ENCODE data around the gene MACROD2. TPM values are rescaled to one million over a fixed set of nuclear protein-coding genes. Genes with fewer than 3 reads are reported as not detected.
"Not testable (repeated sequence)": the region's sequence is repeated elsewhere in the genome, so short reads cannot be mapped to it uniquely, and the experiment has no call there.

The MACROD2 gene
- total RNA-seq, 1 donor from 2014 or later = 78.2 TPM

DNA sequence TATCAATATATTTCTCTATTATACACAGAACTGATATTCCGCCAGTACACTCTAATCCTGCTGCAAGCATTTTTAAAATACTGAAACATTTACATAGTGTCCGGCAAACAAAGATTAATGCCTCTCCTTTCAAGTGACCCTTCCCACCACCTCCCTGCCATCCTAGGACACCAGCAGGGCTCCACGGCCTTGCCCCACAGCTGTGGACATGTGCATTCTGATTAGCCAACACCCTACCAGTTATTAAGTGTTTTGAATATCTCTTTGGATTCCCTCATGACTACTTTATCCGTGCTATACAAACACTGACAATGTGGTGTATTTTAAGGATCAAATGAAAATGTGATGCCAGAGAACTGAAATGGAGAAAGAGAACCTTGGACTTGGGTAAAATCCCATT is 1962.8 kb downstream of the MACROD2 start:
- DNase-seq = no peak
- Histone ChIP-seq H3K4me3 (no peak overlapping the region), H3K9me3 (no peaks in the 10 kb centered on the region), H3K27ac (no peak overlapping the region), H3K36me3 (no peaks in the 10 kb centered on the region), H3K27me3 (no peaks in the 10 kb centered on the region), H3K4me1 (no peaks in the 10 kb centered on the region)
- no peak for ATAC-seq
- intact Hi-C loops (cut with DNase I) = no loop called here
- TF ChIP-seq, protein P1, sequence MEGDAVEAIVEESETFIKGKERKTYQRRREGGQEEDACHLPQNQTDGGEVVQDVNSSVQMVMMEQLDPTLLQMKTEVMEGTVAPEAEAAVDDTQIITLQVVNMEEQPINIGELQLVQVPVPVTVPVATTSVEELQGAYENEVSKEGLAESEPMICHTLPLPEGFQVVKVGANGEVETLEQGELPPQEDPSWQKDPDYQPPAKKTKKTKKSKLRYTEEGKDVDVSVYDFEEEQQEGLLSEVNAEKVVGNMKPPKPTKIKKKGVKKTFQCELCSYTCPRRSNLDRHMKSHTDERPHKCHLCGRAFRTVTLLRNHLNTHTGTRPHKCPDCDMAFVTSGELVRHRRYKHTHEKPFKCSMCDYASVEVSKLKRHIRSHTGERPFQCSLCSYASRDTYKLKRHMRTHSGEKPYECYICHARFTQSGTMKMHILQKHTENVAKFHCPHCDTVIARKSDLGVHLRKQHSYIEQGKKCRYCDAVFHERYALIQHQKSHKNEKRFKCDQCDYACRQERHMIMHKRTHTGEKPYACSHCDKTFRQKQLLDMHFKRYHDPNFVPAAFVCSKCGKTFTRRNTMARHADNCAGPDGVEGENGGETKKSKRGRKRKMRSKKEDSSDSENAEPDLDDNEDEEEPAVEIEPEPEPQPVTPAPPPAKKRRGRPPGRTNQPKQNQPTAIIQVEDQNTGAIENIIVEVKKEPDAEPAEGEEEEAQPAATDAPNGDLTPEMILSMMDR (IDR thresholded peaks at IDR 0.05) = no peak

DNA sequence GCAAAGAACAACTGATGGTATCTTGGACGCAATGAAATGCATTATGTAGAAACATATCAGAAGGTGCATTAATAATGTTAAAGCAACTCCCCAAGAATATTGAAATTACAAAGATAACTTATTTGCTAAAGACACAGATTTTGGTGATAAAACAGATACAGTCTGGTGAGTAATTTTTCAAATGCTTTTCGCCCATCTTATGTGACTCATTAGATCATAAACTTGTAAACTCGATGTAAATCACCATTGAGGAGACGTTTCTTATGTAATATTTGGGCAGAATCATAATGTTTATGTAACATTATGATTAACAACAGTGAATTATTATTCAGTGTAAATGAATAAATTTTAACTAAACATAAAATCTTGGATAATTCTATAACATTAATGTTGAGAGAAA is 1969.8 kb downstream of the MACROD2 start:
- no peaks in the 10 kb centered on the region for H3K9me3 ChIP-seq
- intact Hi-C loops (cut with DNase I) = no loop called here
- DNase-seq = no peak
- no peak for ATAC-seq
- TF ChIP-seq, protein P1 (IDR thresholded peaks at IDR 0.05) = no peak
- no peak overlapping the region for H3K27ac ChIP-seq
- no peaks in the 10 kb centered on the region for H3K27me3 ChIP-seq
- H3K36me3 ChIP-seq = no peaks in the 10 kb centered on the region
- no peaks in the 10 kb centered on the region for H3K4me1 ChIP-seq
- H3K4me3 ChIP-seq = no peak overlapping the region

DNA sequence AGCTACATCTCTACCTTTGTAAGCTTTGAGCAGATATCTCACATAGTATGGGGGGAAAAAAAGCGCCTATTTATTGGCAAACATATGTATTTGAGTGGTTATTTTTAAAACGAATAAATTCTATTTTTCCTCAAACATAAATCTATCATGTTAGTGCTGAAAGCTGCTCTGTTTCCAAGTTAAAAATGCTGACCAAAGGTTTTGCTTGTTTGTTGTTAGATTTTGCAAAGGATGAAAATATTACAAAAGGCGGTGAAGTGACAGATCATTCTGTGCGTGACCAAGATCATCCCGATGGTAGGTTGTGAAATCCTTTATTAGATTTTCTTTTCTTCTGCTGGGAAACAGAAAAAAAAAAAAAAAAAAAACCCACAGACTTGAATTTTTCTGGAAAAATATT is 1972.0 kb downstream of the MACROD2 start:
- Histone ChIP-seq H3K27me3 (no peaks in the 10 kb centered on the region), H3K4me3 (no peak overlapping the region), H3K9me3 (no peaks in the 10 kb centered on the region), H3K27ac (no peak overlapping the region), H3K36me3 (no peaks in the 10 kb centered on the region), H3K4me1 (no peaks in the 10 kb centered on the region)
- intact Hi-C loops (cut with DNase I) = no loop called here
- DNase-seq (no peak), ATAC-seq (no peak)
- TF ChIP-seq, protein P1 (IDR thresholded peaks at IDR 0.05) = no peak

DNA sequence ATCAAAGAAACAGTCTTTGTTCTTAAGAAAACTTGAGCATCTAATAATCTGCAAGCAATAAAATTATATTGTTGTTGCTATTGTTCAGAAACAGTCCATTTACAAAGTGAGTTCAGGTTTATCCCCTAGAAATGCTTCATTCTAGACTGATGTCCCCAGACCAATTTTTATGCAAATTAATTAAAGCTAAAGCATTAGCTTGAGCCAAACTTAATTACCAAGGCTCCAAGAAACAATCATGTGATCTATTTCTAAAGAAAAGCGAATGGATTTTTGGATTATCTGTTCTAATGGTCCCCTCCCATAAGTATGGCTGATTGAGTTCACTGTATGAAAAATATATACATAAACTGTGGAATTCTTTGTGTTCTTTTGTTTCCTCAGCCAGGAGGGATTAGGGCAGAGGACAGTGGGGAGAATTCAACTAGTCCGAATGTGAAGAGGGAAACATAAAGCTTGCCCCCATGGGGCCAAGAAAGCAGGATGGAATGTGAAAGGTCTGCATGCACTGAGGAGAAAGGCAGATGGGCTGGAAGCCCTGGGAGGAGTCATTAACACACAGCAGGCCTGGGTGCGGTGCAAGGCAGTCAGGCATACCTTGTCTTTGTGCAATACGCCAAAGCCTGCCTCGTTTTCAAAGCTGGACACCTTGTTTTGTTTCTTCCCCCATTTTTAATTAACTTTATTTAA is 1980.9 kb downstream of the MACROD2 start:
- Histone ChIP-seq H3K4me1 (no peaks in the 10 kb centered on the region), H3K4me3 (no peak overlapping the region), H3K9me3 (no peaks in the 10 kb centered on the region), H3K36me3 (no peaks in the 10 kb centered on the region), H3K27ac (no peak overlapping the region), H3K27me3 (no peaks in the 10 kb centered on the region)
- intact Hi-C loops (cut with DNase I) = no loop called here
- ATAC-seq (no peak), DNase-seq (no peak)
- TF ChIP-seq, protein P1 (IDR thresholded peaks at IDR 0.05) = no peak

DNA sequence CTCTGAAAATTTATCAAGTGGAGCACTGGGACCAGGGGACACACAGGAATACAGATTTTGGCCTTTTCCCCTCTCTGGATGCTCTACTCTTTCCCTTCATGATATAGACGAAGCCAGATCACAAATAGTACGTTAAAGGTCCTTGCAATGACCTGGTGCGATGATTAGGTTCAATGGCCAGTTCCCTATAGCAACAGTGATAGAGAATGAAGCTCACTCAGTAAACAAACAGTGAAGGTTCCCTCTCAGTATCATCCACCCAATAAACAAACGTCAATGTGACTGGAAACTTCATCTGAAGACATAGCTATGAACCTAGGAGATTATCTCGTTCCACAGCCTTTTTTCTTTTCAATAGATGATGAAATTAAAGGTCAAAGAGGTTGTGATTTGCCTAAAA is 1981.7 kb downstream of the MACROD2 start:
- DNase-seq = no peak
- TF ChIP-seq, protein P1 (IDR thresholded peaks at IDR 0.05) = no peak
- H3K4me3 ChIP-seq = no peak overlapping the region
- no peaks in the 10 kb centered on the region for H3K9me3 ChIP-seq
- no peak for ATAC-seq
- intact Hi-C loops (cut with DNase I) = no loop called here
- no peak overlapping the region for H3K27ac ChIP-seq
- no peaks in the 10 kb centered on the region for H3K36me3 ChIP-seq
- H3K27me3 ChIP-seq = no peaks in the 10 kb centered on the region
- no peaks in the 10 kb centered on the region for H3K4me1 ChIP-seq

DNA sequence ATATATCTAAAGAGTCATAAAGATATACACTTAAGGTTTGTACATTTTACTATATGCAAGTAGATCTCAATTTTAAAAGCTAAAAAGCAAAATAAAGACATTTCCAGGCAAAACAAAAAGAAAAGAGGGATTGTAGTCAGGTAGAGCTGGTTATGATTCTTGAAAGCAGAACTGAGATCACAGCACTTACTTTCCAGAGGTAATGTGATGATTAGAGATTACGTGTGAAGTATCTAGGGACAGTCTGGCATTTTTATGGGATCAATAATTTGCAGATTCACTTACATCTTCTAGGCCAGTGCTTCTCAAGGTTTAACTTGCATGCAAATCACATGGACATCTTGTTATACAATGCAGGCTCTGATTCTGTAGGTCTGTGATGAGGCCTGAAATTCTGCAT is 1982.4 kb downstream of the MACROD2 start:
- H3K27ac ChIP-seq = no peak overlapping the region
- intact Hi-C loops (cut with DNase I) = no loop called here
- H3K4me1 ChIP-seq = no peaks in the 10 kb centered on the region
- TF ChIP-seq, protein P1 (IDR thresholded peaks at IDR 0.05) = no peak
- no peaks in the 10 kb centered on the region for H3K36me3 ChIP-seq
- H3K4me3 ChIP-seq = no peak overlapping the region
- no peak for ATAC-seq
- H3K27me3 ChIP-seq = no peaks in the 10 kb centered on the region
- no peak for DNase-seq
- no peaks in the 10 kb centered on the region for H3K9me3 ChIP-seq

DNA sequence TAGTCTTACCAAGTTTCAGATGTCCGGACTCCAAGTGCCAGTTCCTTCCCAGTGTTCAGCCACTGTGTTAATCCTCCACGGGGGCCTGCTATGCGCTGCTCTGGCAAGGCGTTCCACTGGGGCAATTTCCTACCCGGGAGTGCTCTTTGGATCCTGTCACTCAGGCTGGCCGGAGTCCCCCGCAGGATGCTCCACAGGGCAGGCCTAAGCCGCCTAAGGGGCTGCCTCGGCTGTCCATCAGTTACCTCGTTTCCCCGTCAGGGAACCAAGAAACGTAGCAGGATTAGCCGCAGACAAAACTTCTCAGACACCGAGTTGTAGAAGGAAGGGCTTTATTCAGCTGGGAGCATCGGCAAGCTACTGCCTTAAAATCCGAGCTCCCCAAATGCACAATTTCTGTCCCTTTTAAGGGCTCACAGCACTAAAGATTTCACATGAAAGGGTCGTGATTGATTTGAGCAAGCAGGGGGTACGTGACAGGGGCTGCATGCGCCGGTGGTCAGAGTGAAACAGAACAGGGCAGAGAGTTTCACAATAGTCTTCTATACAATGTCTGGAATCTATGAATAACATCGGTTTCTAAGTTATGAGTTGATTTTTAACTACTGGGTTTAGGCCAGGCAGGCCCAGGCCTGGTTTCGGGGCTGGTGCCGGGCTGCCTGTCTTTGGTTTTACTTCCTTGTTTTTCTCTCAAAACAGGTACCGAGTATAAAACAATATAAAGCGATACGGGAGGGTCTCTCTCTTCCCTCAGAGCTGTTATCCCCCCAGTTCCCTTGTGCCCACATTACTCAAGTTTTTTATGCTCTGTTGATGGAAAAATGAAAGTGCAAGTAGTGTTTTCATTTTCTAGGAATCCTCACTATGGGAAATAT is 1990.4 kb downstream of the MACROD2 start:
- intact Hi-C loops (cut with DNase I); H3K27me3 ChIP-seq: not testable (repeated sequence)

More for the DNA sequence above, 1990.4 kb downstream of the MACROD2 start:
- H3K4me1 ChIP-seq, H3K36me3 ChIP-seq, H3K27ac ChIP-seq, ATAC-seq, H3K4me3 ChIP-seq, DNase-seq, H3K9me3 ChIP-seq: not testable (repeated sequence)

All from upper lobe of right lung (tissue), 1 donor.